Mucosa of descending colon (tissue), 3 donors: ENCODE data around the gene ZBTB7C. TPM values are rescaled to one million over a fixed set of nuclear protein-coding genes. Genes with fewer than 3 reads are reported as not detected.
A peak's percentile ranks its signal among the peaks of the same experiment; 100 is the strongest.

Experiments
- ATAC-seq: fragments of 200-7000 bp; cut with Tn5 transposase; one replicate; pipeline ENCODE4 v1.9.1; 2020; ENCODE audit warnings: mild to moderate bottlenecking, moderate library complexity
- DNase-seq, 3 donors: peaks; one replicate each; pipeline ENCODE4 v3.0.0-alpha.2; 2020
- H3K36me3 ChIP-seq: fragments of 200-600 bp; one replicate; pipeline ENCODE4 v1.8.0; 2021; ENCODE audit warnings: low read depth, mild to moderate bottlenecking
- H3K4me1 ChIP-seq: fragments of 200-600 bp; one replicate; pipeline ENCODE4 v1.8.0; 2021; ENCODE audit warnings: low read depth, mild to moderate bottlenecking
- H3K4me3 ChIP-seq: fragments of 200-600 bp; one replicate; pipeline ENCODE4 v1.8.0; 2021; ENCODE audit warnings: mild to moderate bottlenecking
- H3K9me3 ChIP-seq: fragments of 200-600 bp; one replicate; pipeline ENCODE4 v1.8.0; 2021; ENCODE audit warnings: mild to moderate bottlenecking
- CTCF ChIP-seq: fragments of 200-600 bp; IDR thresholded peaks from one replicate; pipeline ENCODE4 v1.8.0; 2022; ENCODE audit warnings: antibody characterized with exemption, mild to moderate bottlenecking
- intact Hi-C, 2 donors: fragments of 100-400 bp; cut with DNase I in 1 of 2; cut with micrococcal nuclease in 1 of 2; formaldehyde crosslinking; loops; one replicate each; pipeline versions ENCODE4 v1.11.0 to v1.11.1; 2022; cut with DNase I, micrococcal nuclease
- total RNA-seq, 3 donors: library from RNA; stranded (reverse); fragmentation: NEBNext Ultra II Directional in 2 of 3; extraction: Animal tissue kit (Norgen Biotek cat#: 25700) in 2 of 3; gene quantifications; one replicate each; pipeline versions ENCODE4 v1.2.1 to v1.2.4, GENCODE V29; 2021 to 2023
- donor health status: DM: no; HTN: no; CAD: no; lungs with moderate emphysema.
- donor health status: DM: no; HTN: no; CAD: no.
- donor health status: DM: no; HTN: yes; CAD: no.

Gene ZBTB7C
- total RNA-seq, 3 donors from 2014 or later = 20.8 to 56.6 (median 38.2) TPM

DNA sequence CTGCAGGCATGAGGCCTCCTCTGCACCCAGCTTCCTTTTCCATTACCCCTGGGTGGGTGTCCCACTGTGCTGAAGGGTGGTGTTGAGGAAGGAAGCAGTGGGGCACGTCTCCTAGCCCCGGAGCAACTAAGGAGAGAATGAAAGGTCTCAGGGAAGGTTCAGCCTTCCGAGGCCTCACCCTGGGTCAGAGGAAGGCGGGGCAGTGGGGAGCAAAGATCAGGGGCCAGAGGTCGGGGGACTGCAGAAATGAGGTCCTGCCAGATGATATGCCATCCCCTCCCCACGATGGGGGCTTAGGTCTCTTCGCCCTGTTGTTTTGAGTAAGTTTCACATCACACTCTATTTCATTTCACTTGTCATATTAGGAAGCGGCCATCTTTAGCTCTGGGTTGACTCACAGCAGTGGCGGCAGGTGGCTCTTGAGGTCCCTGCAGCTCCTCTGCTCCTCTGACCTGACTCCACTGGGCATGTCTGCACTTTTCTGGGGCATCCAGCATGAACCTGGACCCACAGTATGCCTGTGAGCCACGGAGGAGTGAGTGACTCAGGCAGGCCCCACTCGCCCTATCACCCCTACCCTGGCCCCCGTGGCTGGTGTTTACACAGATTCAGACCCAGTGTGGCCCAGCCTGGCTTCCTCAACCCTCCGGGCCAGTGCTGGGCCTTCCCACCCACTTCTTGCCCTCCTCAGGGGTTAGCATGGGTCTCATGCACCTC, 325.0 kb downstream of the ZBTB7C start:
- intact Hi-C loops = no loop called here
- Histone ChIP-seq H3K9me3 (no peaks in the 10 kb centered on the region), H3K4me1 (peaks cover 15% of the 10 kb centered on the region), H3K36me3 (no peaks in the 10 kb centered on the region), H3K4me3 (no peak overlapping the region)
- TF ChIP-seq CTCF = no peak
- peak in 1 of 3 donors; percentile 21 for DNase-seq
- peak; percentile 12 for ATAC-seq

DNA sequence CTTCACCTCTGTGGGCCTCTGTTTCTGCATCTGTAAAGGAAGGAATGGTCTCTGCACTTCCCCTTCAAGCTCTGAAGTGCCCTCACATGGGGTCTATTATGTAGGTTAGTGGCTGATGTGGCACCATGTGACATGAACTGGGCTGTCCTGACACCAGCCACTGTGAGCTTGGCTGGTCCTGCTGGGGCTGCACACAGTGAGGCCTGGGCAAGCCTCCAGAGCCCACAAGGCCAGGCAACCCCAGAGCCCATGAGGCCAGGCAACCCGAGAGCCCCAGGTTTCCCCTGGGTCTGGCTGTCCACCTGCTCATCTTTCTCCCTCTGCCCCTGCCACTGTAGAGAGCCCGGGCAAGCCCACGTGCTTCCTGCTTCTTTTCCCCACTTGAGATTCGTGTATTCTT, 328.6 kb downstream of the ZBTB7C start:
- TF ChIP-seq CTCF = no peak
- peaks cover 7% of the 10 kb centered on the region for H3K4me1 ChIP-seq
- no peak overlapping the region for H3K4me3 ChIP-seq
- DNase-seq (no peak), ATAC-seq (no peak)
- no peaks in the 10 kb centered on the region for H3K9me3 ChIP-seq
- H3K36me3 ChIP-seq = no peaks in the 10 kb centered on the region
- intact Hi-C loops = no loop called here

- intact Hi-C loops = no loop called here
Observed at GRCh38 chr18:48079885-48080284, 329.3 kb downstream of the ZBTB7C start.

GRCh38 chr18:48078448-48078847, 330.7 kb downstream of the ZBTB7C start:
- Histone ChIP-seq H3K9me3 (no peaks in the 10 kb centered on the region), H3K4me1 (no peaks in the 10 kb centered on the region), H3K36me3 (no peaks in the 10 kb centered on the region), H3K4me3 (no peak overlapping the region)
- DNase-seq (no peak), ATAC-seq (no peak)
- intact Hi-C loops = no loop called here
- TF ChIP-seq CTCF = no peak

More at GRCh38 chr18:48079885-48080284, 329.3 kb downstream of the ZBTB7C start:
- Histone ChIP-seq H3K36me3 (no peaks in the 10 kb centered on the region), H3K4me3 (no peak overlapping the region), H3K9me3 (no peaks in the 10 kb centered on the region), H3K4me1 (peaks cover under 1% of the 10 kb centered on the region)
- no peak for ATAC-seq
- DNase-seq = no peak
- TF ChIP-seq CTCF = no peak

GRCh38 chr18:48077291-48077690, 331.9 kb downstream of the ZBTB7C start:
- Histone ChIP-seq H3K4me1 (no peaks in the 10 kb centered on the region), H3K36me3 (no peaks in the 10 kb centered on the region), H3K4me3 (no peak overlapping the region), H3K9me3 (no peaks in the 10 kb centered on the region)
- intact Hi-C loops = no loop called here
- ATAC-seq (peak; percentile 92), DNase-seq (peak in 2 of 3 donors; percentile 49 to 50)
- TF ChIP-seq CTCF = no peak

GRCh38 chr18:48076461-48076860, 332.7 kb downstream of the ZBTB7C start:
- ATAC-seq (no peak), DNase-seq (no peak)
- no peaks in the 10 kb centered on the region for H3K9me3 ChIP-seq
- H3K36me3 ChIP-seq = no peaks in the 10 kb centered on the region
- TF ChIP-seq CTCF = no peak
- no peaks in the 10 kb centered on the region for H3K4me1 ChIP-seq
- H3K4me3 ChIP-seq = no peak overlapping the region
- intact Hi-C loops = no loop called here
